DLD1 (cell line): ENCODE results near the gene ABCB8.
"Not testable (repeated sequence)": the region's sequence is repeated elsewhere in the genome, so short reads cannot be mapped to it uniquely, and the experiment has no call there.

ENCODE experiments used
- in situ Hi-C: cut with HindIII; loops from 2 replicates; pipeline ENCODE4 v1.10.0; 2017; ENCODE audit warnings: low sequenced_read_pairs

The ABCB8 gene

DNA sequence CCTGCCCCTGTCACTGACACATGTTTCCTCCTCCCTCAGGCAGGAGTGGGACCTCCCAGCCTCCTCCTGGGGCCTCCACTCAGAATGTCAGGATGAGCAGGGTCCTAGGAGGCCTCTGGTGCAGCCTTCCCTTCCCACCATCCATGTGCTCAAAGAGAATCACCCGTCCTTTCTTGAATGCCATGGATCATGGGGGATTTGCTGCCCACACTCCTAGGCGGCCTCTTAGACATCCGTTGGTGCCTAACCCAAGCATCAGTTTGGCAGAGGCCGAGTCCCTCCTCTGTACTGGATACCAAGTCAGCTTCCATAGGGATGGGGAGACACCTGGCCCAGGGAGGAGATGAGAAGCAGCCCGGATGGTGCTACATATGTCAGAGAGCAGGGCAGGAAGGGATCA lies 30.4 kb upstream of the ABCB8 start:
- in situ Hi-C loops = no loop called here

DNA sequence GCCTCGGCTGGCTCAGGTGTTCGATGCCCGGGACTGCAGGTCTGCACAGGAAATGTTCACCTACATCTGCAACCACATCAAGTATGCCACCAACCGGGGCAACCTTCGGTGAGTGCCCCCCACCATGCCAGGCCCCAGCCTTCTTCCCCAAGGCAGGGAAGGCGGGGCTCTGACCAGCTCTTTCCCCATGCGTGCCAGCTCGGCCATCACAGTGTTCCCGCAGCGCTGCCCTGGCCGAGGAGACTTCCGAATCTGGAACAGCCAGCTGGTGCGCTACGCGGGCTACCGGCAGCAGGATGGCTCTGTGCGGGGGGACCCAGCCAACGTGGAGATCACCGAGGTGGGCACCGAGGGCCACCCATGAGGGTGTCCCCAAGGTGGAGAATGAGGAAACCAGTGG lies 29.9 kb upstream of the ABCB8 start:
- in situ Hi-C loops = no loop called here

GRCh38 chr7:150999001-150999400 lies 29.2 kb upstream of the ABCB8 start:
- in situ Hi-C loops = no loop called here

- in situ Hi-C loops = no loop called here
These were observed 28.6 kb upstream of the ABCB8 start for GRCh38 chr7:150999497-151000230.

DNA sequence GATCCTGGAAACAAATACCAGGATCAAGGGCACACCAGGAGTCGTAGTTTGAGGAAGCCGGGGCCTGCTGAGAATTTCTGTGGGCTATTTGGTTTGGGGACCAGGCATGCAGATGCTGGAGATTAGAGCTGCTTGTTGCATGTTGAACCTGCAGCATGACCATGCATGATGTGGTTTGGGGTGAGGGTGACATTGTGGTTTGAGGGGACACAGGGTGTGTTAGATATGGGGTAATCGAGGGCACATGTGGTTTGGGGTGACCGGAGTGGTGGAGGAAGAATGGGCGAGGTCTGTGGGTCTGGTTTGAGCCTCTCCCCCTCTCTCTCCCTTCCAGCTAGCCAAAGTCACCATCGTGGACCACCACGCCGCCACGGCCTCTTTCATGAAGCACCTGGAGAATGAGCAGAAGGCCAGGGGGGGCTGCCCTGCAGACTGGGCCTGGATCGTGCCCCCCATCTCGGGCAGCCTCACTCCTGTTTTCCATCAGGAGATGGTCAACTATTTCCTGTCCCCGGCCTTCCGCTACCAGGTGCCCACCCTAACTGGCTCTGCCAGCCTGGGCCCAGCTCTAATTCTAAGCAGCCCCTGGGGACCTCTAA lies 27.3 kb upstream of the ABCB8 start:
- in situ Hi-C loops = no loop called here

DNA sequence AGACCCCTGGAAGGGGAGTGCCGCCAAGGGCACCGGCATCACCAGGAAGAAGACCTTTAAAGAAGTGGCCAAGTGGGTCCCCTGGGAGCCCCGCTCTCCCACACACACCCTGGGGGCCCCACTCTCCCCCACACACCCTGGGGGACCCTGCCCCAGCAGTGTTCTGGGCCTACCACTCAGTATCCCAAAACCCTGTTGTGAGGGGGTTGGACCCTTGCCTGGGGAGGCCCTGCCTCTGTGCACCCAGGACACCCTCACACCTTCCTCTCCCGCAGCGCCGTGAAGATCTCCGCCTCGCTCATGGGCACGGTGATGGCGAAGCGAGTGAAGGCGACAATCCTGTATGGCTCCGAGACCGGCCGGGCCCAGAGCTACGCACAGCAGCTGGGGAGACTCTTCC lies 26.7 kb upstream of the ABCB8 start:
- in situ Hi-C loops = no loop called here

DNA sequence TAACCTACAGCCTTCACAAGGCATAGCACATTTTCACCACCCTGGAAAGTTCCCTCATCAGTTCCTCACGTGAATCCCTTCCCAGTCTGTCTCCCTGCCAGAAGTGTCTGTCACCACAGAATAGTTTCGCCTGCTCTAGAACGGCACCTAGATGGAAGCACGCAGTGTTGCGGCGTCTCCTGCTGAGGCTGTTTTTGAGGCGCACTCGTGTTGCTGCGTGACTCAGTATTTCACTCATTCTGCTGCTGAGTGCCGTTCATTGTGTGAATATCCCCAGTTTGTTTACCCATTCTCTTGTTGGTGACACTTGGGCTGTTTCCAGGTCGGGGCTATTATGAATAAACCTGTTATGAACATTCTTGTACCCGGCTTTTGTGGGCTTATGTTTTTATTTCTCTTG lies 24.7 kb upstream of the ABCB8 start:
- in situ Hi-C loops = no loop called here

GRCh38 chr7:151005566-151005965 lies 22.7 kb upstream of the ABCB8 start:
- in situ Hi-C loops = no loop called here

GRCh38 chr7:151006590-151007300 lies 21.5 kb upstream of the ABCB8 start:
- in situ Hi-C loops = no loop called here

DNA sequence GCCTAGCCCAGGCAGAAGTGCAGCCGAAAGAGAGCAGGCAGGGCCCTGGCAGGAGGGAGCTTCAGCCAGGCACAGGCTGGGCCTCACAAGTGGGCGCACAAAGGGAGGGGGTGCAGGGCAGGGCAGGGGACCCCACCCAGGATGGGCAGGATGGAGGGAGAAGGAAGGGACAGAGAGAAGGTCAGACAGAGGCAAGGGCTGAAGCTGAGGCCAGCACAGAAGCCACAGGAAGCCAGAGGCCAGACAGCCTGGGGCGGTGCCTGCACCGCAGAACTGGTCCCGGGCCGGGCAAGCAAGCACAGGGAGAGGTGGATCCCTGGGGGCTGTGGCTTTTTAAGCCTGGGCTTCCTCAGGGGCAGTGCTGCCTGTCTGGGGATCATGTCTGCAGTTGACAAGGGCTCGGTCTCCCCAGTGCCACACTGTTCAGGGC lies 20.8 kb upstream of the ABCB8 start:
- in situ Hi-C loops = no loop called here

DNA sequence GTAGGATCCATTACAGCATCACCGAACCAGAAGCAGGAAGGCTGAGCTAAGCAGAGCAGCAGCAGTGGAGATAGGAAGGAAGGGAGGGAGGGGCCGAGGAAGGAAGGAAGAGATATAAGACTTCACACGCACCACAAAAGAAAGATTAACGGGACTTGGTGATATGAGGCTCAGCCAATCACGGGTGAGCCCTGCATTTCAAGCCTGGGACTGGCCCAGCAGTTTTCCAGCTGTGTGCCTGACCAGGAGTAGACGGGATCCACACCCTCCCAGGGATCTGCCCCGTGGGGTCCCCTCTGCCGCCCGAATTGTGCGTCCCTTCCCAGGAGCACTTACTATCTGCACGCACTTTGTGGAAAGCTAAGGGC lies 20.1 kb upstream of the ABCB8 start:
- in situ Hi-C loops = no loop called here

DNA sequence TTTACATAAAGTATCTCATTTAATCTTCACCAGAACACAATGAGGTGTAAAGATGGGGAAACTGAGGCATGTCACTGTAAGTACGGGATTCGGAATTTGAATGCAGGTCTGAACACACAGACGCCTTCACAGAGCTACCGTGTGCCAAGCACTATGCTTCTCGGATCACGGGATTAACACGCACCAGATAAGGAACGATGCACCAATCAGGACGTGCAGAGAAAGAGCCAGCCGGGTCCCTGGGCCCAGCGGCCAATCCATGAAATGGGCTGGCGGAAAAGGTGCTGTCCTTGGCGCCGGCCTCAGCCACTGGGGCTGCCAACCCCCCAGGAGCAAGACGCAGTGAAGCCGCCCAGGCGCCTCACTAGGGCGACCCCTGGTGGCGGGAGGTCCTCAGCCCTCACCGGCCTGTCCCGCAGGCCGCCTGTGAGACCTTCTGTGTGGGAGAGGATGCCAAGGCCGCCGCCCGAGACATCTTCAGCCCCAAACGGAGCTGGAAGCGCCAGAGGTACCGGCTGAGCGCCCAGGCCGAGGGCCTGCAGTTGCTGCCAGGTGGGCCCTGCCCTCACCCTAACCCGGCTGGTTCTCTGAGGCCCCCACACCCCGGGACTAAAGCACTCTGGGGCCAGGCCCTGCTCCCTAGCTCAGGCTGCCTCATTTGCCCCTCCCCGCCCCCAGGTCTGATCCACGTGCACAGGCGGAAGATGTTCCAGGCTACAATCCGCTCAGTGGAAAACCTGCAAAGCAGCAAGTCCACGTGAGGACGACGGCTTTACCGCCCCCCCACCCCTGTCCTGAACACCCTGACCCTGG lies 19.5 kb upstream of the ABCB8 start:
- in situ Hi-C loops = no loop called here

- in situ Hi-C loops = no loop called here
These were observed 18.8 kb upstream of the ABCB8 start for GRCh38 chr7:151009327-151010036.

DNA sequence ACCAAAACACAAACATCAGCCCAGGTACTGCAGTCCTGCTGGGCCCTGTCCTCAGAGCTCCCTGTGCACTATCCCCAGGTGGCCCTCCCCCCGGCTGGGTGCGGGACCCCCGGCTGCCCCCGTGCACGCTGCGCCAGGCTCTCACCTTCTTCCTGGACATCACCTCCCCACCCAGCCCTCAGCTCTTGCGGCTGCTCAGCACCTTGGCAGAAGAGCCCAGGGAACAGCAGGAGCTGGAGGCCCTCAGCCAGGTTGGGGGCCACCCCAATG lies 18.3 kb upstream of the ABCB8 start:
- in situ Hi-C loops = no loop called here

GRCh38 chr7:151010307-151011096 lies 17.7 kb upstream of the ABCB8 start:
- in situ Hi-C loops = no loop called here

- in situ Hi-C loops = no loop called here
These were observed 17.2 kb upstream of the ABCB8 start for GRCh38 chr7:151011097-151011409.

GRCh38 chr7:151011616-151012015 lies 16.6 kb upstream of the ABCB8 start:
- in situ Hi-C loops = not testable (repeated sequence)

DNA sequence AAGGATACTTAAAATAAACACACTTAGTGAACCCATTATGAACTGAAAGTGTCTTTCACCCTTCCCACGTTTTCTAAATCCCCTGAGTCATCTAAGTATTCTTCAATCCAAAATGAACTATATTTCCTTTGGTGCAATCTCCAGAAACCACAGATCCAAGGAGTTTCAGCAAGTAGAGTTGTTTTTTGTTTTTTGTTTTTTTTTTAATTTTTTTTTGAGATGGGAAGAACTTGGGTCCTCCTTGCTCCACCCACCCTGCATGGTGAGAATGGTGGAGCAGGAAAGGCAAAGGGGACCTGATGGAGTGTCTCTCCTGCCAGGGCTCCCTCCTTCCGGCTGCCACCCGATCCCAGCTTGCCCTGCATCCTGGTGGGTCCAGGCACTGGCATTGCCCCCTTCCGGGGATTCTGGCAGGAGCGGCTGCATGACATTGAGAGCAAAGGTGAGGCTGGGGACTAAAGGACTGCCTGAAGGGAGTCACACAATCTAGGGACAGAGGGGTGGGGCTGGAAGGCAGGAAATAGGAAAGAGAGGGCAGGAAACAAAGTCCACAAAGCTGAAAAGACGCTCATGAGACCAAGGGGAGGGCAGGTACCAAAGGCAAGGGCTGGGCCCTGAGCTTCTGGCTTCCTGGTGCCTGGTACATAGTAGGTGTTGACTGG lies 16.1 kb upstream of the ABCB8 start:
- in situ Hi-C loops = no loop called here

- in situ Hi-C loops = no loop called here
These were observed 15.3 kb upstream of the ABCB8 start for GRCh38 chr7:151012911-151013347.

GRCh38 chr7:151013356-151013732 lies 14.9 kb upstream of the ABCB8 start:
- in situ Hi-C loops = no loop called here
